Neural progenitor cell (in vitro differentiated cells): ENCODE measurements around the gene CHMP2A. TPM values are rescaled to one million over a fixed set of nuclear protein-coding genes. Genes with fewer than 3 reads are reported as not detected.

Experiments used
- DNase-seq: peaks from one replicate; pipeline ENCODE4 v3.0.0-alpha.2; 2016; ENCODE audit warnings: low spot score
- H2AFZ ChIP-seq: fragments of 200-600 bp; sonication (generic); replicated peaks from 2 replicates; pipeline ENCODE4 v1.6.1; 2016; ENCODE audit warnings: antibody characterized with exemption
- H3F3A ChIP-seq: fragments of 200-600 bp; sonication (generic); 2 replicates; pipeline ENCODE4 v1.6.1; 2016; ENCODE audit warnings: antibody characterized with exemption, low read depth
- H3K27ac ChIP-seq: fragments of 200-600 bp; sonication (generic); 2 replicates; pipeline ENCODE4 v1.5.1; 2016; ENCODE audit warnings: mild to moderate bottlenecking
- H3K27me3 ChIP-seq: fragments of 200-600 bp; sonication (generic); 2 replicates; pipeline ENCODE4 v1.6.1; 2016; ENCODE audit warnings: mild to moderate bottlenecking, moderate library complexity
- H3K36me3 ChIP-seq: fragments of 200-600 bp; sonication (generic); 2 replicates; pipeline ENCODE4 v1.5.1; 2016
- H3K4me1 ChIP-seq: fragments of 200-600 bp; sonication (generic); 2 replicates; pipeline ENCODE4 v1.6.1; 2016; ENCODE audit warnings: mixed run types
- H3K4me2 ChIP-seq: fragments of 200-600 bp; sonication (generic); 2 replicates; pipeline ENCODE4 v1.6.1; 2016
- H3K4me3 ChIP-seq: fragments of 200-600 bp; sonication (generic); 2 replicates; pipeline ENCODE4 v1.5.1; 2016
- H3K79me2 ChIP-seq: fragments of 200-600 bp; sonication (generic); 2 replicates; pipeline ENCODE4 v1.6.1; 2016; ENCODE audit warnings: low read depth
- H3K9ac ChIP-seq: fragments of 200-600 bp; sonication (generic); 2 replicates; pipeline ENCODE4 v1.6.1; 2016
- H3K9me3 ChIP-seq: fragments of 200-600 bp; sonication (generic); 2 replicates; pipeline ENCODE4 v1.5.1; 2016; ENCODE audit warnings: low read depth
- H4K20me1 ChIP-seq: fragments of 200-600 bp; sonication (generic); 2 replicates; pipeline ENCODE4 v1.6.1; 2016; ENCODE audit warnings: low read depth
- H3K27ac Mint-ChIP-seq: 3 replicates; pipeline ENCODE4 v1.8.0; 2021; ENCODE audit warnings: mixed read lengths
- H3K27me3 Mint-ChIP-seq: 2 replicates; pipeline ENCODE4 v1.8.0; 2022; ENCODE audit warnings: low read depth, mild to moderate bottlenecking, inconsistent platforms, moderate library complexity, mixed read lengths; ENCODE audit not compliant: insufficient read depth
- H3K36me3 Mint-ChIP-seq: 3 replicates; pipeline ENCODE4 v1.8.0; 2021; ENCODE audit warnings: mixed read lengths
- H3K4me1 Mint-ChIP-seq: 3 replicates; pipeline ENCODE4 v1.8.0; 2021; ENCODE audit warnings: mixed read lengths
- H3K4me3 Mint-ChIP-seq: 3 replicates; pipeline ENCODE4 v1.8.0; 2021; ENCODE audit warnings: mild to moderate bottlenecking, moderate library complexity, mixed read lengths
- H3K9me3 Mint-ChIP-seq: 3 replicates; pipeline ENCODE4 v1.8.0; 2020; ENCODE audit warnings: mixed read lengths
- EZH2 ChIP-seq: fragments of 200-600 bp; sonication (generic); IDR thresholded peaks from 2 replicates; pipeline ENCODE4 v1.6.1; 2017; ENCODE audit warnings: antibody characterized with exemption, mild to moderate bottlenecking, moderate library complexity
- EZH2phosphoT487 ChIP-seq: fragments of 200-600 bp; sonication (generic); IDR thresholded peaks from 2 replicates; pipeline ENCODE4 v1.6.1; 2017; ENCODE audit warnings: antibody characterized with exemption
- total RNA-seq: library from RNA; depleted of rRNA; stranded (reverse); fragments of >200 nt; gene quantifications from 2 replicates; pipeline ENCODE4 v1.2.3, GENCODE V29; 2015; ENCODE audit warnings: low replicate concordance
- TF ChIP-seq, protein P1 (sequence below): fragments of 200-600 bp; sonication (generic); IDR thresholded peaks from 2 replicates; pipeline ENCODE4 v1.5.1; 2017; ENCODE audit warnings: antibody characterized with exemption, mild to moderate bottlenecking

The CHMP2A gene
- total RNA-seq, 1 donor from 2014 or later: 148 TPM

DNA sequence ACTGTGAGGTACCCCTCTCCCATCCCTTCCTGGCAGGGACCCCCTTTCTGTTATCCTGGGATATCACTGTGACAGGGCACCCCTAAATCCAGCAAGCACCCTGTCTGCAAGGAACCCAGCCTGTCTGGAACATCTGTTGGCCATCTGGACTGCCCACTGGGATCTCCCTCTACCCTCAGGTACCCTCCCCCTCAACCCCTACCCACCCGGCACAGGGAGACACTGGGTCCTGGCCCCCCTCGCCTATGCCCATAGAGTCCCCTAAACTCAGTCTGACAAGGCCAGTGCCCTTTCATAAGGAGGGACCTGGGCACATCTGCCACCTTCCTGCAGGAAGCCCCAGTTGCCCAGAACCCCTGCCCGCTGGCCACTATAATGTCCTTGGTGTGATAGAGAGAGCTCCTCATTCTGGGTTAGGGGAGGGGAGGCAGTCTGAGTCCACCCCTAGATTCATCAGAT lies 40.3 kb downstream of the CHMP2A start:
- DNase-seq: no peak
- no peaks in the 10 kb centered on the region for H3K9me3 Mint-ChIP-seq
- Histone ChIP-seq H2AFZ (no peak overlapping the region), H3K79me2 (peaks cover 44% of the 10 kb centered on the region), H3F3A (peaks cover 33% of the 10 kb centered on the region), H3K36me3 (no peaks in the 10 kb centered on the region), H3K9ac (no peak overlapping the region), H3K27me3 (no peaks in the 10 kb centered on the region), H4K20me1 (peaks cover 8% of the 10 kb centered on the region), H3K27ac (no peak overlapping the region), H3K4me3 (peak overlapping the region; percentile 44), H3K4me1 (peaks cover 12% of the 10 kb centered on the region), H3K9me3 (no peaks in the 10 kb centered on the region), H3K4me2 (peak overlapping the region; percentile 78)
- peaks cover 10% of the 10 kb centered on the region for H3K27me3 Mint-ChIP-seq
- H3K27ac Mint-ChIP-seq: no peak overlapping the region
- TF ChIP-seq EZH2phosphoT487: no peak
- TF ChIP-seq, protein P1, sequence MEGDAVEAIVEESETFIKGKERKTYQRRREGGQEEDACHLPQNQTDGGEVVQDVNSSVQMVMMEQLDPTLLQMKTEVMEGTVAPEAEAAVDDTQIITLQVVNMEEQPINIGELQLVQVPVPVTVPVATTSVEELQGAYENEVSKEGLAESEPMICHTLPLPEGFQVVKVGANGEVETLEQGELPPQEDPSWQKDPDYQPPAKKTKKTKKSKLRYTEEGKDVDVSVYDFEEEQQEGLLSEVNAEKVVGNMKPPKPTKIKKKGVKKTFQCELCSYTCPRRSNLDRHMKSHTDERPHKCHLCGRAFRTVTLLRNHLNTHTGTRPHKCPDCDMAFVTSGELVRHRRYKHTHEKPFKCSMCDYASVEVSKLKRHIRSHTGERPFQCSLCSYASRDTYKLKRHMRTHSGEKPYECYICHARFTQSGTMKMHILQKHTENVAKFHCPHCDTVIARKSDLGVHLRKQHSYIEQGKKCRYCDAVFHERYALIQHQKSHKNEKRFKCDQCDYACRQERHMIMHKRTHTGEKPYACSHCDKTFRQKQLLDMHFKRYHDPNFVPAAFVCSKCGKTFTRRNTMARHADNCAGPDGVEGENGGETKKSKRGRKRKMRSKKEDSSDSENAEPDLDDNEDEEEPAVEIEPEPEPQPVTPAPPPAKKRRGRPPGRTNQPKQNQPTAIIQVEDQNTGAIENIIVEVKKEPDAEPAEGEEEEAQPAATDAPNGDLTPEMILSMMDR: no peak
- H3K4me3 Mint-ChIP-seq: peak overlapping the region; percentile 60
- peaks cover 13% of the 10 kb centered on the region for H3K36me3 Mint-ChIP-seq
- peaks cover 23% of the 10 kb centered on the region for H3K4me1 Mint-ChIP-seq

DNA sequence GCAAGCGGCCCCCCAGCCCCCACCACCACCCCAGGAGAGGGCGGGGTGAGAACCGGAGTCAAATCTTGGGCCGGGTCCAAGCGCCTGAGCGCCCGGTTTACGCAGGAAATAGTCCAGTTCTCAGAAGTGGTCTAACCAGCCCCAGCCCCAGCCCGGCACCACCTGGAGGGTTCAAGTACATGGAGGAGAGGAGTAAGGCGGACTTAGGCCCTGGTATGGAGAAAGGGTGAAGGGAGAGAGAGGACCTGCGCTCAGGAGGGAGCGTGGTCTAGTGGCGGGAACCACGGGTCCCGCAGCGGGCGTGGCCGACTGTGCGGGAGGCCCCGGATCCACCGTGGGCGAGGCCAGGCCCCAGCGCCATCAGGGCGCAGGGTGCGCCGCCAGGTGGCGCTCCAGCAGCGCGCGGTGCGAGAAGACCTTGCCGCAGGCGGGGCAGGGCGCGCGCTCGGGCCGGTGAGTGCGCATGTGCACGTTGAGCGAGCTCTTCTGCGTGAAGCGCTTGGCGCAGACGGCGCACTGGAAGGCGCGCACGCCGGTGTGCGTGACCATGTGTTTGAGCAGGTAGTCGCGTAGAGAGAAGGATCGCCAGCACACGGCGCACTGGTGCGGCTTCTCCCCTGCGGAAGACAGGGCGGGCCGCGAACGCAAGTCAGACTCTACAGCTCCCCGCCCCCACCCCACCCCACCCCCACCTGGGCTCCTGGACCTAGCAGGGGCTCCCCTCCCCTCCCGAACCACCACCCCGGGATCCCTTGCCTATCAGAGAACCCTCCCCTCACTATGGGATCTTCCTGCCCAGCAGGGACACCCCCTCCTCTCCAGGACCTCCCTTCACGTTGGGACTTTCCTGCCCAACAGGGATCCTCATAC lies 41.0 kb downstream of the CHMP2A start:
- no peaks in the 10 kb centered on the region for H3K27me3 ChIP-seq
- peak overlapping the region; percentile 78 for H3K4me2 ChIP-seq
- DNase-seq: peak; percentile 96
- TF ChIP-seq, protein P1: peak; percentile 87
- no peak for TF ChIP-seq EZH2phosphoT487
- no peak overlapping the region for H2AFZ ChIP-seq
- H3K4me3 ChIP-seq: peak overlapping the region; percentile 44
- Mint-ChIP-seq H3K27me3 (peaks cover 8% of the 10 kb centered on the region), H3K9me3 (no peaks in the 10 kb centered on the region), H3K36me3 (peaks cover 13% of the 10 kb centered on the region), H3K4me3 (peak overlapping the region; percentile 76), H3K27ac (no peak overlapping the region), H3K4me1 (peaks cover 21% of the 10 kb centered on the region)
- H3K36me3 ChIP-seq: no peaks in the 10 kb centered on the region
- H3K9me3 ChIP-seq: no peaks in the 10 kb centered on the region
- H3K79me2 ChIP-seq: peaks cover 44% of the 10 kb centered on the region
- peaks cover 27% of the 10 kb centered on the region for H3F3A ChIP-seq
- no peak overlapping the region for H3K9ac ChIP-seq
- H3K4me1 ChIP-seq: peaks cover 12% of the 10 kb centered on the region
- peaks cover 8% of the 10 kb centered on the region for H4K20me1 ChIP-seq
- H3K27ac ChIP-seq: no peak overlapping the region

DNA sequence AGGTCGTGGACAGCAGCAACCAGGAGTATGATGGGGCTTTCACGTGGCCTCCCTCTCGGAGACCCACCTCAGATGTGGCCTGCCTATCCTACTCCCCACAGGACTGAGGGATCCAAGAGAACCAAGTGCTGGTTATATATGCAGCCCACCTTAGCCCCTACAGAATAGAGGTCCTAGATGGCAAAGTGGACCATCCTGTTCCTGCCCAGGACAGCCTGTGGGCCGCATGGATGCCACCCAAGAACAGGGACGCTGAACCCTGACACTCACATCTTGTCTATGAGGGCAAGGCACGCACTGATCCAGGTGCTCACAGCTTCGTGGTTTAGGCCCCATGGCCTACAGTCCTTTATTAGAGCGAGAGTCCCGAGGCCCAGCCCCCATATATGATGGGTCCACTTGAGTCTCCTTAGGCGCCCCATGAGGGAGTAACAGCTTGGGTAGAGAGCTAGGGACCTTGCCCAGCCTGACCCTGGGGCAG lies 41.7 kb downstream of the CHMP2A start:
- H3K4me1 ChIP-seq: peaks cover 9% of the 10 kb centered on the region
- DNase-seq: no peak
- TF ChIP-seq EZH2 (no peak), EZH2phosphoT487 (no peak)
- TF ChIP-seq, protein P1: no peak
- H3K27ac Mint-ChIP-seq: no peak overlapping the region
- no peaks in the 10 kb centered on the region for H3K27me3 ChIP-seq
- H3K79me2 ChIP-seq: peaks cover 38% of the 10 kb centered on the region
- no peak overlapping the region for H3K27ac ChIP-seq
- no peak overlapping the region for H3K4me3 ChIP-seq
- H3K36me3 Mint-ChIP-seq: peaks cover 13% of the 10 kb centered on the region
- no peaks in the 10 kb centered on the region for H3K9me3 Mint-ChIP-seq
- no peak overlapping the region for H3K4me3 Mint-ChIP-seq
- peaks cover 20% of the 10 kb centered on the region for H3F3A ChIP-seq
- peaks cover 14% of the 10 kb centered on the region for H3K4me1 Mint-ChIP-seq
- H3K9ac ChIP-seq: no peak overlapping the region
- H2AFZ ChIP-seq: no peak overlapping the region
- no peak overlapping the region for H3K4me2 ChIP-seq
- peaks cover 8% of the 10 kb centered on the region for H4K20me1 ChIP-seq
- no peaks in the 10 kb centered on the region for H3K36me3 ChIP-seq
- no peaks in the 10 kb centered on the region for H3K9me3 ChIP-seq
- peaks cover 5% of the 10 kb centered on the region for H3K27me3 Mint-ChIP-seq
